ENCODE results near the gene ELL3. TPM values are rescaled to one million over a fixed set of nuclear protein-coding genes. Genes with fewer than 3 reads are reported as not detected.

Gene ELL3
- total RNA-seq, 1 donor from 2014 or later, result 0.51 TPM

- DNase-seq, result no peak
- Mint-ChIP-seq H3K4me3 (ENCODE audit: unreplicated experiment) (no peak overlapping the region), H3K27ac (ENCODE audit: unreplicated experiment) (no peak overlapping the region), H3K27me3 (ENCODE audit: unreplicated experiment) (no peaks in the 10 kb centered on the region), H3K4me1 (ENCODE audit: low read depth, unreplicated experiment) (no peaks in the 10 kb centered on the region), H3K9me3 (ENCODE audit: unreplicated experiment) (peaks cover 4% of the 10 kb centered on the region), H3K36me3 (ENCODE audit: unreplicated experiment) (no peaks in the 10 kb centered on the region)
- no peak for TF ChIP-seq CTCF (IDR thresholded peaks at IDR 0.05; ENCODE audit: partially characterized antibody, unreplicated experiment)
Observed at GRCh38 chr15:43771816-43772215, 5.0 kb downstream of the ELL3 start.

GRCh38 chr15:43769584-43770228 lies 7.1 kb downstream of the ELL3 start:
- H3K27ac Mint-ChIP-seq (ENCODE audit: unreplicated experiment), result no peak overlapping the region
- peak; percentile 74 for DNase-seq
- H3K36me3 Mint-ChIP-seq (ENCODE audit: unreplicated experiment), result no peaks in the 10 kb centered on the region
- H3K4me1 Mint-ChIP-seq (ENCODE audit: low read depth, unreplicated experiment), result no peaks in the 10 kb centered on the region
- H3K9me3 Mint-ChIP-seq (ENCODE audit: unreplicated experiment), result peaks cover under 1% of the 10 kb centered on the region
- H3K27me3 Mint-ChIP-seq (ENCODE audit: unreplicated experiment), result peaks cover 2% of the 10 kb centered on the region
- no peak overlapping the region for H3K4me3 Mint-ChIP-seq (ENCODE audit: unreplicated experiment)
- peak; percentile 71 for TF ChIP-seq CTCF (IDR thresholded peaks at IDR 0.05; ENCODE audit: partially characterized antibody, unreplicated experiment)

GRCh38 chr15:43763819-43764446 lies 12.8 kb downstream of the ELL3 start:
- no peak for TF ChIP-seq CTCF (IDR thresholded peaks at IDR 0.05; ENCODE audit: partially characterized antibody, unreplicated experiment)
- no peak overlapping the region for H3K4me3 Mint-ChIP-seq (ENCODE audit: unreplicated experiment)
- H3K36me3 Mint-ChIP-seq (ENCODE audit: unreplicated experiment), result no peaks in the 10 kb centered on the region
- H3K4me1 Mint-ChIP-seq (ENCODE audit: low read depth, unreplicated experiment), result no peaks in the 10 kb centered on the region
- DNase-seq, result no peak
- H3K27me3 Mint-ChIP-seq (ENCODE audit: unreplicated experiment), result peaks cover 2% of the 10 kb centered on the region
- H3K9me3 Mint-ChIP-seq (ENCODE audit: unreplicated experiment), result no peaks in the 10 kb centered on the region
- H3K27ac Mint-ChIP-seq (ENCODE audit: unreplicated experiment), result no peak overlapping the region

- Mint-ChIP-seq H3K36me3 (ENCODE audit: unreplicated experiment) (no peaks in the 10 kb centered on the region), H3K9me3 (ENCODE audit: unreplicated experiment) (no peaks in the 10 kb centered on the region), H3K27me3 (ENCODE audit: unreplicated experiment) (peaks cover 2% of the 10 kb centered on the region), H3K4me1 (ENCODE audit: low read depth, unreplicated experiment) (no peaks in the 10 kb centered on the region), H3K4me3 (ENCODE audit: unreplicated experiment) (no peak overlapping the region), H3K27ac (ENCODE audit: unreplicated experiment) (no peak overlapping the region)
- no peak for DNase-seq
- TF ChIP-seq CTCF (IDR thresholded peaks at IDR 0.05; ENCODE audit: partially characterized antibody, unreplicated experiment), result no peak
Observed at GRCh38 chr15:43762824-43763223, 13.9 kb downstream of the ELL3 start.

GRCh38 chr15:43751885-43752284 lies 24.9 kb downstream of the ELL3 start:
- H3K4me3 Mint-ChIP-seq (ENCODE audit: unreplicated experiment), result no peak overlapping the region
- H3K36me3 Mint-ChIP-seq (ENCODE audit: unreplicated experiment), result no peaks in the 10 kb centered on the region
- DNase-seq, result no peak
- peaks cover 2% of the 10 kb centered on the region for H3K9me3 Mint-ChIP-seq (ENCODE audit: unreplicated experiment)
- H3K27ac Mint-ChIP-seq (ENCODE audit: unreplicated experiment), result no peak overlapping the region
- no peak for TF ChIP-seq CTCF (IDR thresholded peaks at IDR 0.05; ENCODE audit: partially characterized antibody, unreplicated experiment)
- peaks cover 11% of the 10 kb centered on the region for H3K4me1 Mint-ChIP-seq (ENCODE audit: low read depth, unreplicated experiment)
- H3K27me3 Mint-ChIP-seq (ENCODE audit: unreplicated experiment), result peaks cover 2% of the 10 kb centered on the region

Measured in glutamatergic neuron (in vitro differentiated cells).